ENCODE results near the gene JUN. TPM values are rescaled to one million over a fixed set of nuclear protein-coding genes. Genes with fewer than 3 reads are reported as not detected.
A peak's percentile ranks its signal among the peaks of the same experiment; 100 is the strongest.

JUN gene
- total and polyA plus RNA-seq, 2 of the 13 experiments (the other 11 are each of a cell fraction or from before 2014, with no cell fraction given): 18.2 to 22.3 TPM

GRCh38 chr1:58805716-58806571 lies 22.1 kb upstream of the JUN start (continued):
- no peak for TF ChIP-seq PBX2 (CRISPR knock-in tag; IDR thresholded peaks at IDR 0.05)
- TF ChIP-seq HMGA1 (CRISPR knock-in tag; conservative IDR thresholded peaks at IDR 0.05): no peak
- TF ChIP-seq CHCHD3 (CRISPR knock-in tag; IDR thresholded peaks at IDR 0.05): no peak
- peak; percentile 60; the same call in 1 of the 2 replicates for TF ChIP-seq HMG20A (CRISPR knock-in tag; IDR thresholded peaks at IDR 0.05; ENCODE audit: borderline replicate concordance)
- TF ChIP-seq TSC22D2 (CRISPR knock-in tag; IDR thresholded peaks at IDR 0.05; ENCODE audit: borderline replicate concordance): no peak
- TF ChIP-seq NONO (IDR thresholded peaks at IDR 0.05): no peak
- no peak for TF ChIP-seq NONO (CRISPR knock-in tag; conservative IDR thresholded peaks at IDR 0.05)
- no peak for TF ChIP-seq PRDM15 (CRISPR knock-in tag; IDR thresholded peaks at IDR 0.05)
- TF ChIP-seq ZBTB34 (CRISPR knock-in tag; IDR thresholded peaks at IDR 0.05): no peak
- no peak for TF ChIP-seq MLLT10 (CRISPR knock-in tag; IDR thresholded peaks at IDR 0.05)
- no peak for TF ChIP-seq ADNP (CRISPR knock-in tag; IDR thresholded peaks at IDR 0.05)
- TF ChIP-seq THRA (CRISPR knock-in tag; IDR thresholded peaks at IDR 0.05; ENCODE audit: borderline replicate concordance): no peak
- TF ChIP-seq KLF12 (CRISPR knock-in tag; IDR thresholded peaks at IDR 0.05; ENCODE audit: borderline replicate concordance): no peak
- TF ChIP-seq STAG1 (CRISPR knock-in tag; IDR thresholded peaks at IDR 0.05): no peak
- no peak for TF ChIP-seq DNMT1 (CRISPR knock-in tag; IDR thresholded peaks at IDR 0.05)
- no peak for TF ChIP-seq ZNF510 (CRISPR knock-in tag; IDR thresholded peaks at IDR 0.05; ENCODE audit: low read depth)
- TF ChIP-seq SAFB2 (CRISPR knock-in tag; IDR thresholded peaks at IDR 0.05; ENCODE audit: borderline replicate concordance, low read depth): no peak
- TF ChIP-seq RBM22 (optimal IDR thresholded peaks at IDR 0.05; ENCODE audit: low read length): no peak
- TF ChIP-seq GATAD2A (CRISPR knock-in tag; IDR thresholded peaks at IDR 0.05): peak; percentile 82
- TF ChIP-seq TBX2 (CRISPR knock-in tag; IDR thresholded peaks at IDR 0.05; ENCODE audit: borderline replicate concordance): peak; percentile 31; the same call in 1 of the 2 replicates
- no peak for TF ChIP-seq ZNF230 (CRISPR knock-in tag; IDR thresholded peaks at IDR 0.05)
- TF ChIP-seq POLR2A (IDR thresholded peaks at IDR 0.05; ENCODE audit: insufficient read depth in 1 of 2, low read depth in 2 of 2, low read length in 2 of 2): no peak
- TF ChIP-seq SMC3 (IDR thresholded peaks at IDR 0.05; ENCODE audit: low read length): no peak
- no peak for TF ChIP-seq SKI (IDR thresholded peaks at IDR 0.05; ENCODE audit: partially characterized antibody)
- no peak for TF ChIP-seq HNRNPL (IDR thresholded peaks at IDR 0.05; ENCODE audit: low read depth, low read length)

Data from HepG2 (cell line).